ENCODE results near the gene KRT1.

GRCh38 chr12:52656616-52657015 lies 23.6 kb downstream of the KRT1 start:
- TF ChIP-seq RFX5 (IDR thresholded peaks at IDR 0.05) (no peak), POLR2A (IDR thresholded peaks at IDR 0.05; ENCODE audit: low read length) (no peak), BCL3 (IDR thresholded peaks at IDR 0.05) (no peak), RCOR1 (IDR thresholded peaks at IDR 0.05; ENCODE audit: low read depth, low read length) (no peak), CTCF (IDR thresholded peaks at IDR 0.05) (no peak), HDAC2 (IDR thresholded peaks at IDR 0.05) (no peak), POLR2AphosphoS2 (conservative IDR thresholded peaks at IDR 0.05; ENCODE audit: low read length) (no peak), CEBPB (IDR thresholded peaks at IDR 0.05) (no peak), CHD2 (IDR thresholded peaks at IDR 0.05; ENCODE audit: low read length, partially characterized antibody) (no peak), PHF8 (IDR thresholded peaks at IDR 0.05; ENCODE audit: borderline replicate concordance, low read depth) (no peak), MAX (IDR thresholded peaks at IDR 0.05) (no peak), JUN (IDR thresholded peaks at IDR 0.05) (no peak)
